Osteoblast (primary cell): ENCODE results near the gene KLHL29. TPM values are rescaled to one million over a fixed set of nuclear protein-coding genes. Genes with fewer than 3 reads are reported as not detected.

Source experiments
- DNase-seq: peaks from one replicate; pipeline ENCODE4 v3.0.0; 2011; ENCODE audit warnings: low spot score, mixed read lengths; ENCODE audit not compliant: insufficient read length; ENCODE audit errors: missing footprints
- H2AFZ ChIP-seq: 2 replicates; pipeline ENCODE4 v1.6.0; 2011; ENCODE audit warnings: mild to moderate bottlenecking, low read length
- H3K27ac ChIP-seq: 2 replicates; pipeline ENCODE4 v1.5.1; 2011; ENCODE audit warnings: mild to moderate bottlenecking, low read depth, low read length, moderate library complexity
- H3K27me3 ChIP-seq: 2 replicates; pipeline ENCODE4 v1.6.0; 2012; ENCODE audit warnings: mild to moderate bottlenecking, control low read depth, inconsistent platforms, low read length, moderate library complexity; ENCODE audit not compliant: insufficient read depth
- H3K36me3 ChIP-seq: 2 replicates; pipeline ENCODE4 v1.5.1; 2011; ENCODE audit warnings: mild to moderate bottlenecking, low read length, control low read depth, moderate library complexity; ENCODE audit not compliant: insufficient read depth
- H3K4me1 ChIP-seq: 2 replicates; pipeline ENCODE4 v1.5.1; 2011; ENCODE audit warnings: mild to moderate bottlenecking, low read length, control low read depth, moderate library complexity; ENCODE audit not compliant: insufficient read depth
- H3K4me2 ChIP-seq: 2 replicates; pipeline ENCODE4 v1.6.0; 2011; ENCODE audit warnings: mild to moderate bottlenecking, low read length; ENCODE audit not compliant: insufficient read depth
- H3K4me3 ChIP-seq: fragments of 200-600 bp; sonication (generic); 3 replicates; pipeline ENCODE4 v1.5.1; 2012; ENCODE audit warnings: mild to moderate bottlenecking, low read length, inconsistent platforms; ENCODE audit not compliant: insufficient read depth
- H3K79me2 ChIP-seq: 2 replicates; pipeline ENCODE4 v1.6.0; 2012; ENCODE audit warnings: mild to moderate bottlenecking, low read length, control low read depth, inconsistent platforms; ENCODE audit not compliant: insufficient read depth
- H3K9me3 ChIP-seq: 2 replicates; pipeline ENCODE4 v1.5.1; 2011; ENCODE audit warnings: low read depth, low read length, control low read depth
- H4K20me1 ChIP-seq: 2 replicates; pipeline ENCODE4 v1.6.0; 2012; ENCODE audit warnings: mild to moderate bottlenecking, low read length, control low read depth; ENCODE audit not compliant: insufficient read depth
- CTCF ChIP-seq: IDR thresholded peaks from 2 replicates; pipeline ENCODE4 v1.5.1; 2011; ENCODE audit warnings: mild to moderate bottlenecking, low read depth, low read length, moderate library complexity; ENCODE audit errors: extremely low read depth
- total RNA-seq: library from RNA; depleted of rRNA; stranded (reverse); fragments of >200 nt; gene quantifications from 2 replicates; pipeline ENCODE4 v1.2.3, GENCODE V29; 2012

KLHL29 gene
- total RNA-seq, 1 donor: 3.3 TPM

GRCh38 chr2:23685706-23686105 is 300.7 kb downstream of the KLHL29 start:
- Histone ChIP-seq H3K4me1 (no peaks in the 10 kb centered on the region), H4K20me1 (no peaks in the 10 kb centered on the region), H3K9me3 (no peaks in the 10 kb centered on the region), H3K4me2 (no peak overlapping the region), H3K27ac (no peak overlapping the region), H3K79me2 (no peaks in the 10 kb centered on the region), H2AFZ (no peak overlapping the region), H3K4me3 (no peak overlapping the region), H3K36me3 (no peaks in the 10 kb centered on the region), H3K27me3 (no peaks in the 10 kb centered on the region)
- DNase-seq: no peak
- no peak for TF ChIP-seq CTCF

- Histone ChIP-seq H3K27me3 (no peaks in the 10 kb centered on the region), H3K9me3 (no peaks in the 10 kb centered on the region)
- no peak for DNase-seq
Observed at GRCh38 chr2:23686405-23687029, 301.5 kb downstream of the KLHL29 start.

GRCh38 chr2:23687214-23687613 is 302.2 kb downstream of the KLHL29 start:
- Histone ChIP-seq H3K9me3 (no peaks in the 10 kb centered on the region), H4K20me1 (no peaks in the 10 kb centered on the region), H3K4me1 (no peaks in the 10 kb centered on the region), H3K27me3 (no peaks in the 10 kb centered on the region), H2AFZ (no peak overlapping the region), H3K79me2 (no peaks in the 10 kb centered on the region), H3K27ac (no peak overlapping the region), H3K4me3 (no peak overlapping the region), H3K4me2 (no peak overlapping the region), H3K36me3 (no peaks in the 10 kb centered on the region)
- TF ChIP-seq CTCF: no peak
- DNase-seq: no peak

More at GRCh38 chr2:23686405-23687029, 301.5 kb downstream of the KLHL29 start:
- Histone ChIP-seq H3K4me3 (no peak overlapping the region), H3K79me2 (no peaks in the 10 kb centered on the region), H2AFZ (no peak overlapping the region), H3K27ac (no peak overlapping the region), H3K36me3 (no peaks in the 10 kb centered on the region), H3K4me1 (no peaks in the 10 kb centered on the region), H3K4me2 (no peak overlapping the region), H4K20me1 (no peaks in the 10 kb centered on the region)
- TF ChIP-seq CTCF: no peak

- H3K79me2 ChIP-seq: no peaks in the 10 kb centered on the region
- no peak overlapping the region for H3K4me3 ChIP-seq
- H2AFZ ChIP-seq: no peak overlapping the region
- no peaks in the 10 kb centered on the region for H3K4me1 ChIP-seq
- H3K36me3 ChIP-seq: no peaks in the 10 kb centered on the region
- H3K4me2 ChIP-seq: no peak overlapping the region
- no peak for TF ChIP-seq CTCF
- H3K9me3 ChIP-seq: no peaks in the 10 kb centered on the region
- no peaks in the 10 kb centered on the region for H4K20me1 ChIP-seq
- H3K27me3 ChIP-seq: no peaks in the 10 kb centered on the region
- no peak overlapping the region for H3K27ac ChIP-seq
- DNase-seq: no peak
Observed at GRCh38 chr2:23687713-23688112, 302.7 kb downstream of the KLHL29 start.
